ENCODE data around the gene TRIM38.
"Not testable (repeated sequence)": the region's sequence is repeated elsewhere in the genome, so short reads cannot be mapped to it uniquely, and the experiment has no call there.

TRIM38 gene

GRCh38 chr6:26000366-26001144, 38.0 kb downstream of the TRIM38 start:
- TF ChIP-seq CTCF (IDR thresholded peaks at IDR 0.05; ENCODE audit: extremely low read depth, missing control alignments), result no peak
- DNase-seq (ENCODE audit: low spot score), result no peak

- peak; percentile 55 for DNase-seq (ENCODE audit: low spot score)
- TF ChIP-seq CTCF (IDR thresholded peaks at IDR 0.05; ENCODE audit: extremely low read depth, missing control alignments), result peak; percentile 59
Observed at GRCh38 chr6:26003102-26003694, 40.6 kb downstream of the TRIM38 start.

- TF ChIP-seq CTCF (IDR thresholded peaks at IDR 0.05; ENCODE audit: extremely low read depth, missing control alignments), result no peak
Observed at GRCh38 chr6:26006086-26006939, 43.7 kb downstream of the TRIM38 start.

GRCh38 chr6:26006940-26007305, 44.3 kb downstream of the TRIM38 start:
- DNase-seq (ENCODE audit: low spot score), result not testable (repeated sequence)

More at GRCh38 chr6:26006086-26006939, 43.7 kb downstream of the TRIM38 start:
- DNase-seq (ENCODE audit: low spot score), result no peak

GRCh38 chr6:26008470-26008869, 45.9 kb downstream of the TRIM38 start:
- TF ChIP-seq CTCF (IDR thresholded peaks at IDR 0.05; ENCODE audit: extremely low read depth, missing control alignments), result no peak
- DNase-seq (ENCODE audit: low spot score), result no peak

- DNase-seq (ENCODE audit: low spot score), result no peak
- TF ChIP-seq CTCF (IDR thresholded peaks at IDR 0.05; ENCODE audit: extremely low read depth, missing control alignments), result no peak
Observed at GRCh38 chr6:26009817-26010216, 47.2 kb downstream of the TRIM38 start.

- no peak for DNase-seq (ENCODE audit: low spot score)
- no peak for TF ChIP-seq CTCF (IDR thresholded peaks at IDR 0.05; ENCODE audit: extremely low read depth, missing control alignments)
Observed at GRCh38 chr6:26012061-26012460, 49.5 kb downstream of the TRIM38 start.

GRCh38 chr6:26014386-26014785, 51.8 kb downstream of the TRIM38 start:
- not testable (repeated sequence) for DNase-seq (ENCODE audit: low spot score)

All from GM20000 (cell line).